Stimulated activated CD8-positive, alpha-beta memory T cell treated with anti-CD3 and anti-CD28 coated beads, Interleukin-12 subunit alpha, Interleukin-12 subunit beta, amount 100 ng/mL, for 4 hours (primary cell): ENCODE measurements around the gene TMEM19.
"Not testable (repeated sequence)": the region's sequence is repeated elsewhere in the genome, so short reads cannot be mapped to it uniquely, and the experiment has no call there.

Experiments
- DNase-seq: peaks from one replicate; pipeline ENCODE4 v3.0.0-alpha.2; 2020; ENCODE audit warnings: low read depth

The TMEM19 gene

DNA sequence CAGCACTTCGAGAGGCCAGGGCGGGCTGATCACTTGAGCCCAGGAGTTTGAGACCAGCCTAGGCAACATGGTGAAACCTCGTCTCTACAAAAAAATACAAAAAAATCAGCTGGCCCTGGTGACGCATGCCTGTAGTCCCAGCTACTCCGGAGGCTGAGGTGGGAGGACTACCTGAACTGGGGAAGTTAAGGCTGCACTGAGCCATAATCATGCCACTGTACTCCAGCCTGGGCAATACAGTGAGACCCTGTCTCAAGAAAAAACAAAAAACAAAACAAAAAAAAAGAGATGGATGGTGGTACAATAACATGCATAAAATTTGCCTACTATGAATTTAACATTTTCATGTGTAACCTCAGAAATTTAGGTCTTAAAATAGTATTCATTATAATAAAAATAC is 19.6 kb upstream of the TMEM19 start:
- DNase-seq: no peak

DNA sequence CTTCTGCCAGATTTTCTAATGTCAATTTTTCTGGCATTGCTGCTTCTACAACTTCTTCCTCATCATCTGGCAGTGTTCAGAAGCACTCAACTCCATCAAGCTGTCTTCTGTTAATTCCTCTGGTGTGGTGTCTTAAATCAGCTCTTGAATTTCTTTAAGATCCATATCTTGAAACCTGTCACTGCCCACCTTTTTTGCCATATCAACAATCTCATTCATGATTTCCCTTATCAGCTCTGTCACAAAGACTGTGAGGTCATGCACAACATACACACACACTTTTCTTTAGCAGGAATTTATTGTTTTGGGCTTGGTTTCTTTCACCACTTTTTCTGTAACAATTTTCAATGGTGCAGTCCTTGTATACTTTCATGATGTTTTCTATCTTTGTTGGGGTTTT is 14.6 kb upstream of the TMEM19 start:
- no peak for DNase-seq

DNA sequence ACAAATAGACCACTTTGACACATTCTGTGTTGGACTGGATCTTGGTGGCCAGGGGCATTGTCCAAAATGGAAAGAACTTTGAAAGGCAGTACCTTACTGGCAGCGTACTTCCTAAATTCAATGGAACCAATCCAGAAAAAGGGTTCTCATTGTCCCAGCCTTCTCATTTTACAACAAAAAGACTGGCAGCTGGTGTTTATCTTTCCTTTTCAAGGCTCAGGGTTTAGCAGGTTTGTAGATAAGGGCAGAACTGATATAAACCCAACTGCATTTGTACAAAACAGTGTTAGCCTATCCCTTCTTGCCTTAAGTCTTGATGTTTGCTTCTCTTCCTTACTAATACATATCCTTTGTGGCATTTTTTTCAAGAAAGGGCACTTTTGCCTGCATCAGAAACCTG is 14.1 kb upstream of the TMEM19 start:
- no peak for DNase-seq

DNA sequence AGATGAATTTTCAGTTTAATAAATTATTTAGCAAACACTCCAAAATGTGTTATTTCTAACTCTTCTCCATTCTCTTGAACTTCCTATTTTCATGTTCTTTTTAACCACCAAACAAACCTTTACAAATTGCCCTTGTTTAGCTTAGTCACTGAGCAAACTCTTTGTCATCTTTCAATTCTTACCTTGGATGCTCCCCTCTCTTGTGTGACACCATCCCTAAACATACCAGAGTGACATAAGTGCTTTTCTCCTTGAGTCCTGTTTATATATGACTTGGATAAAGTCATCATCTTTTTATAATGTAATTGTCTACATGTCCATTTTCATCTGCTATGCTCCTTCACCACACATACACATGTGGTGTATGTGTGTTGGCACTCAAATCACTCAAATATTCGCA is 3.4 kb upstream of the TMEM19 start:
- no peak for DNase-seq

DNA sequence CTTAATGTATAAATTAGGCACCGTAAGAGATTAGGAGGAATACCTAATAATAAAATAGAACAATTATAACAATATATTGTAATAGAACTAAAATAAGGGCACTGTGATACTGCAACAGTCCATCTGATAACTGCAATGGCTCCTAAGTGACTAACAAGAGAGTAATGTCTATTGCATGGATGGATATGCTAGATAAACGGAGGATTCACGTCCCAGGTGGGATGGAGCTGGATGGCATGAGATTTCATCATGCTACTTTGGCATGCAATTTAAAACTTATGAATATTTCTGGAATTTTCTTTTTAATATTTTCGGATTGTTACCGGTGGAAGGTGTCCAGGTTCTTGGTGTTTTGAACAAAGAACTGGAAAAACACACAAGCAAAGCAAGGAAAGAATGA is 2.2 kb upstream of the TMEM19 start:
- DNase-seq: no peak

DNA sequence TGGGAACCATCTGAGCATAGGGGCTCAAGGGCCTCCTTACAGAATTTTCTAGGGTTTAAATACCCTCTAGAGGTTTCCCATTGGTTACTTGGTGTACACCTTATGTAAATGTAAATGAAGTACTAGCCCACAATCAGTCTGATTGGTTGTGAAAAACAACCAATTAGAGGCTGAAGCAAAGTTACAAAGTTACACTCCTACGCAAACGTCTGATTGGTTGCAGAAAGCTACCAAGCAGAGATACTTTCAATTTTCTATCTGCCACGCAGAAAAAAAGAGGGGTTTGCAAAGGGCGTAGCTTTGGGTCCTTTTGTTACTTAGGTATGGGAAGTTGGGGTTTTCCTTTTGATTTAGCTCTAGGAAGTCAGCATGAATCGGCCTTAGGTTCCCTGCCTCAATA is 1.8 kb upstream of the TMEM19 start:
- DNase-seq: no peak

DNA sequence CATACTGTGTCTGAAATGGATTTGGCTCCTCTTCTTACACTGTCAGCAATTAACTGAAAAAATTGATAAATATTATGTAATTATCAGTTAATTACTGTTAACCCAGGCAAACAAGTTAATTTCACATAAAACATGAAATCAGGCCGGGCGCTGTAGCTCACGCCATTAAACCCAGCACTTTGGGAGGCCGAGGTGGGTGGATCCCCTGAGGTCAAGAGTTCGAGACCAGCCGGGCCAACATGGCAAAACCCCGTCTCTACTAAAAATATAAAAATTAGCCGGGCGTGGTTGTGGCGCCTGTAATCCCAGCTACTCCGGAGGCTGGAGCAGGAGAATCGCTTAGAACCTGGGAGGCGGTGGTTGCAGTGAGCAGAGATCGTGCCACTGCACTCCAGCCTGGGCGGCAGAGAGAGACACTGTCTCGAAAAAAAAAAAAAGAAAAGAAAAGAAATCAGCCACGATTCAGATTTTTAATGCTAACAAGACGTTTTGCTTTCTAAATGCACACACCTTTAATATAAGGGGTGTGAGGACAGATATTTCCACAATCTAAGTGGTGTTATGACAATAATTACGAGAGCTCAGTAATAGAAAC is 473 bp upstream of the TMEM19 start:
- DNase-seq: no peak

DNA sequence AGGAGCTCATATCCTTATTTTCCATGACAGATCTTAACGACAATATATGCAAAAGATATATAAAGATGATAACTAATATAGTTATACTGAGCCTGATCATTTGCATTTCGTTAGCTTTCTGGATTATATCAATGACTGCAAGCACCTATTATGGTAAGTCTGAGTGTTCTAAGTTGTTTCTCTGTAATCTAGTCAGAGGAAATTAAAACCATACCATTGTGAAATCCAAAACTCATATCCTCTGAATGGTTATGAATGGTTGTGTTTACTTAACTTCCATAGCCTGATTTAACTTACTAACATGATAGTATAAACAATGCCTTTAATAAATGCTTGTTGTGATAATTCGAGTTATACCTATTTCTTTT is 760 bp downstream of the TMEM19 start:
- no peak for DNase-seq

DNA sequence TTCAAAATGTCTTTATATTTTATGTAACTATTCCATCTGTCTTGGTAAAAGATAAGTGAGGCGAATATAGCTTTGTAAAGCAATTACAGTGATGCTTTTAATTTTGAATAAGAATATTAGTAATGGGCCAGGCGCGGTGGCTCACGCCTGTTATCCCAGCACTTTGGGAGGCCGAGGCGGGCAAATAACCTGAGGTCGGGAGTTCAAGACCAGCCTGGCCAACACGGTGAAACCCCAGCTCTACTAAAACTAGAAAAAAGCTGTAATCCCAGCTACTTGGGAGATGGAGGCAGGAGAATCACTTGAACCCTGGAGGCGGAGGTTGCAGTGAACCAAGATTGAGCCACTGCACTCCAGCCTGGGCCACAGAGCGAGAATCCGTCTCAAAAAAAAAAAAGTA is 1.3 kb downstream of the TMEM19 start:
- DNase-seq: not testable (repeated sequence)

DNA sequence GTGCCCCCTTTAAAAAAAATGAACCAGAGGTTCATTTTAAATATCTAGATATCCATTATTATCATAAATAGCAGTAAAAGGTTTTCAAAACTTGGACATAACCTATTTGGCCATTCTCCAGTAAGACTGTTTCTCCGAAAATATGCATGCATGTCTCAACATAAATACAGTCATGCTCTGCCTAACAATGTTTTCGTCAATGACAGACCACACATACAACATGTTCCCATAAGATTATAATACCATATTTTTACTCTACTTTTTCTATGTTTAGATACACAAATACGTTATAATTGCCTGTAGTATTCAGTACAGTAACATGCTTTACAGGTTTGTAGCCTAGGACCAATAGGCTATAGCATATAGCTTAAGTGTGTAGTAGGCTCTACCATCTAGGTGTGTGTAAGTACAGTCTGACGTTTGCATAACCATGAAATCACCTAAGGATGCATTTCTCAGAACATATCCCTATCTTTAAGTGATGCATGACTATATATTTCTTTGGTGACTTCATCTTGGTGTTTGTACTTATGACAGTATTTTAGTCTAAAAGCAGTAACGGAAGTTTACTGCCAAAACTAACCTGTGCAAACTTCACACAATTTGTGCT is 3.2 kb downstream of the TMEM19 start:
- no peak for DNase-seq

DNA sequence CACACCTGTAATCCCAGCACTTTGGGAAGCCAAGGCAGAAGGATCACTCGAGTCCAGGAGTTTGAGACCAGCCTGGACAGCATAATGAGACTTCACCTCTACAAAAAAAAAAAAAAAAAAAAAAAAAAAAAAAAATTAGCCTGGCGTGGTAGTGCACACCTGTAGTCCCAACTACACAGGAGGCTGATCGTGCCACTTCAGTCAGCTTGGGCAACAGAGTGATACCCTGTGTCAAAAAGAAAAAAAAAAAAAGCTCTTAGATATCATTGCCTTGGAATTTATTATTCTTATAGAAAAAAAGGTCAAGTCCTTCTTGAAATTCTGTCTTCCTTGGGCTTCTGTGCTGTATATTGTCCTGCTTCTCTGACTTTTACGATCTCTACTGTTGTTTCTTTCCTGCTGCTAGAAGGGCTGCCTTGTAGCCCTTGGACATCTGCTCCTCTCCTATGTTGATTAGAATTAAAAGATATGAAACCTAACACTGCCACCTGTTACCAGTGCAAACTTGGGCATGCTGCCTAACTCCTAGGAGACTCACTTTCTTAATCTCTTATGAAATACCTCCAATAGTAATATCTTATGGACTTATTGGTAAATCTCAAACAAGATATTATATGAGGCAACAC is 5.7 kb downstream of the TMEM19 start:
- DNase-seq: no peak

DNA sequence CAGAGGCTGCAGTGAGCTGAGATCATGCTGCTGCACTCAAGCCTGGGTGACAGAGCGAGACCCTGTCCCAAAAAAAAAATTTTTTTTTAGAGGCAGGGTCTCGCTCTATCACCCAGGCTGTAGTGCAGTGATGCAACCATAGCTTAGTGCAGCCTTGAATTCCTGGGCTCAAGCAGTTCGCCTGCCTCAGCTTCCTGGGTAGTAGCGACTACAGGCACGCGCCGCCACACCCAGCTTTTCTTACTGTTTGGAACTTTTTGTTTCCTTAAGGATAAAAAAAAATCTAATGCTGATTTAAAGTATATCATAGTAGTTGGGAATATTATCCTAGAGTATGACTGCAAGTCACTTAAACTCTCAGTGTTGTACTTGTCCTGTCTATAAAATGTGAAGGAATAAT is 7.2 kb downstream of the TMEM19 start:
- DNase-seq: no peak

DNA sequence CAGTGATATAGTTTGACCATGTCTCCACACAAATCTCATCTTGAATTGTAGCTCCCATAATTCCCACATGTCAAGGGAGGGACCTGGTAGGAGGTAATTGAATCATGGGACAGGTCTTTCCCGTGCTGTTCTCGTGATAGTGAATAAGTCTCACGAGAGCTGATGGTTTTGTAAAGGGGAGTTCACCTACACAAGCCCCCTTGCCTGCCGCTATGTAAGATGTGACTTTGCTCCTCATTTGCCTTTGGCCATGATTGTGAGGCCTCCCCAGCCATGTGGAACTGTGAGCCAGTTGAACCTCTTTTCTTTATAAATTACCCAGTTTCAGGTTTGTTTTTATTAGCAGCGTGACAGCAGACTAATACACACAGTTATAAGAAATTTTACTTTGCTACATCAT is 7.8 kb downstream of the TMEM19 start:
- not testable (repeated sequence) for DNase-seq

DNA sequence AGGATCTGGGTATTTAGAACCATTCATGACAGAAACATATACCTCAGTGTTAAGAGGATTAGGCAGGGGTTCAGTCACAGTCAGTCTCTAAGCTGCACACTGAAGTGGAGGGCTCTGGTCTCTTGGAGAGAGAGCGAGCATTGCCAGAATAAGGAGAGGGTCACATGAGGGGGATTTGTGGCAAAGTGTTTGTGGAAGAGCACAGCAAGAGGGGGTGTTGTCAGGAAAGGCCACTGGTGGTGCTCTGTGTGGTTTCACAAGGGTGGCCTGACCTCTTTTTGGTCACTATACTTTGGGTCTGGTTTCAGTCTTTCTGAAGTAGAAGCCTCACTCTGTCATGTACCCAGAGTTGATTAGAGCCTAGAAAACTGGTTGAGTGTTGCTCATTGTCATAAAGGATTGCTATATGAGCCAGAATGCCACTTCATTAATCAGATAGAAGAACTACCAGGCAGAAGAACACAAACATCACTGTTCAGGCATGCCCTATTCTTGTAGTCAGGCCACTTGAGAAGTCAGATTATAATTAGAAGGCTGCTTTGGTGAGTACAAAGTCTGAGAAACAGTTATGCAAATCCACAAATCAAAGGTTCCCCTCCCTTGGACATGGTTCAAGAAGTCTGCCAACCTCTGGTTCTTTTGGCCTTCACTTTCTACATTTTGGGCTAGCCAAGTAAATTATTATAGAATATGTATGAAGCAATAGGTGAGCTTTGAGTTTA is 8.4 kb downstream of the TMEM19 start:
- DNase-seq: no peak

DNA sequence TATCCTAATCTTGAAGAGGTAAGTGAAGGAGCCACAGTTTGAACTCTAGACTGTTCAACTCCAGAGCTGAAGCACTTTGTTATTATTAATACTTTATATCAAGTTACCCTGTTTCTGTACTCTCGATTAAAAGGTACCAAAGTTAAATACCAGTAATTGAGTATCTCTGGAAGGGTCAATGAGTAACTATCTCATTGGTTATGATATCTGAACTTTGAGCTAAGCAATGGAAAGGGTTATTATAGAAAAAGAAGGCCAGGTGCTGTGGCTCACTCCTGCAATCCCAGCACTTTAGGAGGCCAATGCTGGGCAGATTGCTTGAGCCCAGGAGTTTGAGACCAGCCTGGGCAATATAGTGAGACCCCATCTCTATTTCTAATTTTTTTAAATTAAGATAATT is 9.9 kb downstream of the TMEM19 start:
- DNase-seq: no peak

DNA sequence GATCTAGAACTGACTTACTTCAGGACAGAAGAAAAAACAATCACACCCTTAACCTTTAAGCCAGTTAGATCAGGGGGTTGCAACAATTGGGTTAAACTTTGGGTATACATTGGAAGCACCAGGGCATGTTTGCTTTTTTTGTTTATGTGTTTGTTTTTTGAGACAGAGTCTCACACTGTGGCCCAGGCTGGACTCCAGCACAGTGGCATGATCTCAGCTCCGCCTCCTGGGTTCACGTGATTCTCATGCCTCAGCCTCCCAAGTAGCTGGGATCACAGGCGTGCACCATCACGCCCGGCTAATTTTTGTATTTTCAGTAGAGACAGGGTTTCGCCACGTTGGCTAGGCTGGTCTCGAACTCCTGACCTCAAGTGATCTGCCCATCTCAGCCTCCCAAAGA is 16.3 kb downstream of the TMEM19 start:
- not testable (repeated sequence) for DNase-seq

DNA sequence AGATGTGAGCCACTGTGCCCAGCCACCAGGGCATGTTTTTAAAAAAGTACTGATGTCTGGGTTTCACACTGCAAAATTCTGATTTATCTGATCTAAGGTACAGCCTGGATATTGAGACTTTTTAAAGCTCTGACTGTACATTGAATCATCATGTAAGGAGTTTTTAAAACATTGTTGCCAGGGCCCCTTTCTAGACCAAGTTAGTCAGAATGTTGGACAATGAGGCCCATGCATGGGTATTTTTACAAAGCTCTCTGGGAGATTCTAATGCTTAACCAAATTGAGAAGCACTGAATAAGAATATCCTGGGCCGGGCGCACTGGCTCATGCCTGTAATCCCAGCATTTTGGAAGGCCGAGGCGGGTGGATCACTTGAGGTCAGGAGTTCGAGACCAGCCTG is 16.7 kb downstream of the TMEM19 start:
- no peak for DNase-seq

DNA sequence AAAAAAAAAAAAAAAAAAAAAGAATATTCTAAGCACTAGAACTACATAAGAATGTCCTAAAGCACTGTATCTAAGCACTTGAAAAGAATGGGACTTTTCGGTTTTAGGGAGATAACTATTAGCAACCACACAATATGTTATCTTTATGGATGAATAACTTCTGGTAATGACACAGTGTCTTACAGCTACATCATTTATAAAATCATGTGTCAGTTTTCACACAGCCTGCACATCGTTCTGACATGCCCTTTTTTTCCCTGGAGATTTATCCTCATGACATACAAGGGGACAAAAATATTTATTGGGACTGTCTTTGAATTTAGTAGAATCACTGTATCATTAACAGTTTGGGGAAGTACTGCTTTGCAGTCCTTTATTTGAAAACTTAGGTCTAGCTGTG is 17.3 kb downstream of the TMEM19 start:
- DNase-seq: no peak

DNA sequence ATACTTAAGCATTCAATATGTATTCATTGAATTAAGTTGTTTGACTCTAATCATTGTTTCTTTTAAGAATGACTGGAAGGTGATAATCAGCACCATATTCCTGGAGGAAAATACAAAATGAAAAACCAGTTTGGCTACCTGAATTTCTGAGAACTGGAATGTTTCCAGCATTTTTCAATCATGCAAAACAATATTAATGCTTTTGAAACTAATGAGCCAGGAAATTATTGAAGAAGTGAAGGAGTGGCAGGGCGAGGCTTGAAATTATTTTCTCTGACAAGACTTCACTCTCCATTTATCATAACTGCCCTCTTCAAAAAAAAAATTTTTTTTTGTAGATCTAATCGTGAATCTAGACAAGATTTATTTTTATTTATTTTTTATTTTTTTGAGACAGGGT is 19.0 kb downstream of the TMEM19 start:
- DNase-seq: no peak

DNA sequence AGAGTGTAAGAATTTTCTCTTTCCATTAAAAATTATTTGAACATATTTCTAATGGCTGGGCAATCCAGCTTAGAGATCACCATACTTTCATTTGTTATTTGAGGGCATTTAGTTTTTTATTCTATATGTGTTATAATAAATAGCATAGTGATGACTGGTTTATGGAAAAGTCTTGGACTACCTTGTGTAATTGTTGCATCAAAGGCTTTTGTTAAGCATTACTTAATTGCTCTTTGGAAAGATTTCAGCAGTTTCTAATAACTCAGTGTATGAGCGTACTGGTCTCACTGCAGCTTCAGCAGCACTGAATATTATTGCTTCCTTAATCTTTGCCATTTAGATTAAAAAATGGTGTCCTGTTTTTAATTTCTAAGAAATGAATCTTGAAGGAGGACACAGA is 22.8 kb downstream of the TMEM19 start:
- no peak for DNase-seq

DNA sequence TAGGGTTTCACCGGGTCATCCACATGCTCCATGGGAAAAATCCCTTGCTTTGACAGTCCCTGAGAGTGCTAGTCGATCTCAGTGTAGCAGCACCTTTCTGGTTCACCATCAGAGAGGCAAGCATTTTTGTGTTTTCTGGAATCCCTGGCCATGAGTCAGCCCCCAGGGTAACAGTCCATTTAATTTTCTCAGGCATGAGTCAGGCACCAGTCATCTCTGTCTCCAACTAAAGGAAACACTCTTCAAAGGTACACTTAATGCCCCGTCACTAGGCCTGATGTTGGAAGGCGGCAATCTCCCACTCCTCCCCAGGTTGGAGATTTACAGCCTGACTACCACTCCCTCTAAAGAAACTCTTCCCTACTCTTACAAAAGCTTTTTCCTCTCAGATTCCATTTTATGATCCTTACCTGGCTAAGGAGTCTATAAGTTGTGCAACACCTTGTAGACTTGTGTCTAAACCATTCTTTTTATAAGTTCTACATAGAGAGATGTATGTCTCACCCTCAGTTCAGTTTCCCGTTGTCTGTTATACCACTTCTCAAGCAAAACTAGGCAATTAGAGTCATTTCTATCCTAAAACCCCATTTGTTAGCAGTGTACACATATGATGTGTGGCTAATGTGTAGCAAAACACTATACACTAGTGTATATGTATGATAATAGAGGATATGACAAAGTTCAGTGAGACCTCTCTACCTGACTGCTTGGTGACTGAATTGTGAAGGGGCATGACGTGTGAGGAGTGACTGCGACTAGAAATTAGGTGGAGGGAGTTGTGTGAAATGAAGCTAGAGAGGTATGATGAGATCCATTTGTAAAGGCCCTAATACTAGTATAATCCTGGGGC is 24.6 kb downstream of the TMEM19 start:
- DNase-seq: no peak

DNA sequence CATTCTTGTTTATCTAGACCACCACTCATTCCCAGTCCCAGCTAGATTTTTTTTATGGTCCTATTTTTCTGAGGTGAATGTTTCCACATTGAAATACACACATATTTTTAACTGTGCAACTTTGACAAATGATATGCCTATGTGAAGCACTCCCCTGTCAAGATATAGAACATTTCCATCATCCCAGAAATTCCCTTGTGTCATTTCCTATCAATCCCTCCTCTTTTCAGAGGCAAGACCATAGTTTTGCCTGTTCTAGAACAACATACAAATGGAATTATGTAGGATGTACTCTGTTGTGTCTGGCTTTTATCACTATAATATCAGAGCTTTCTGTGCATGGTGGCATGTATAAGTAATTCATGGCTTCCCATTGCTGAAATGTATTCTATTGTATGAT is 32.7 kb downstream of the TMEM19 start:
- DNase-seq: no peak
